Keratinocyte (primary cell): ENCODE results near the gene BRAT1. TPM values are rescaled to one million over a fixed set of nuclear protein-coding genes. Genes with fewer than 3 reads are reported as not detected.

Experiments
- DNase-seq: peaks from one replicate; pipeline ENCODE4 v3.0.0-alpha.2; 2011; ENCODE audit warnings: low read depth, missing footprints, low spot score
- FAIRE-seq: peaks from 2 replicates; lab custom pipeline; 2011; peaks lifted over from hg19 to GRCh38; lab: Jason Lieb, UNC
- H2AFZ ChIP-seq: 2 replicates; pipeline ENCODE4 v1.6.0; 2012; ENCODE audit warnings: low read length, control low read depth, inconsistent platforms; ENCODE audit not compliant: control insufficient read depth
- H3K27ac ChIP-seq: 2 replicates; pipeline ENCODE4 v1.5.1; 2011; ENCODE audit warnings: low read length; ENCODE audit not compliant: control insufficient read depth, insufficient read depth
- H3K27me3 ChIP-seq: 3 replicates; pipeline ENCODE4 v1.6.0; 2011; ENCODE audit warnings: low read length; ENCODE audit not compliant: control insufficient read depth, insufficient read depth; ENCODE audit errors: extremely low read depth
- H3K36me3 ChIP-seq, 2 experiments: 2 replicates in 1 of 2; 3 replicates in 1 of 2; pipeline ENCODE4 v1.5.1; 2011; ENCODE audit warnings: low read length in 2 of 2, mild to moderate bottlenecking in 1 of 2; ENCODE audit not compliant: control insufficient read depth in 2 of 2, insufficient read depth in 2 of 2; ENCODE audit errors: extremely low read depth in 1 of 2
- H3K4me1 ChIP-seq: 3 replicates; pipeline ENCODE4 v1.5.1; 2011; ENCODE audit warnings: low read length; ENCODE audit not compliant: control insufficient read depth, insufficient read depth; ENCODE audit errors: extremely low read depth
- H3K4me2 ChIP-seq: 3 replicates; pipeline ENCODE4 v1.6.0; 2011; ENCODE audit warnings: low read depth, low read length; ENCODE audit not compliant: control insufficient read depth, insufficient read depth; ENCODE audit errors: extremely low read depth
- H3K4me3 ChIP-seq, 3 experiments: fragments of 200-600 bp in 1 of 3; sonication (generic) in 1 of 3; 2 replicates in 2 of 3; 3 replicates in 1 of 3; pipeline ENCODE4 v1.5.1; 2011 to 2016; ENCODE audit warnings: low read length in 3 of 3, mild to moderate bottlenecking in 3 of 3, control low read depth in 2 of 3, inconsistent platforms in 1 of 3, low read depth in 1 of 3, mixed read lengths in 1 of 3, mixed run types in 1 of 3, moderate library complexity in 1 of 3; ENCODE audit not compliant: control insufficient read depth in 2 of 3, insufficient read depth in 2 of 3; ENCODE audit errors: extremely low read depth in 1 of 3
- H3K79me2 ChIP-seq: 2 replicates; pipeline ENCODE4 v1.6.0; 2012; ENCODE audit warnings: low read length; ENCODE audit not compliant: control insufficient read depth, insufficient read depth
- H3K9ac ChIP-seq: 3 replicates; pipeline ENCODE4 v1.6.0; 2011; ENCODE audit warnings: low read length; ENCODE audit not compliant: control insufficient read depth, insufficient read depth; ENCODE audit errors: extremely low read depth
- H3K9me1 ChIP-seq: 3 replicates; pipeline ENCODE4 v1.6.0; 2011; ENCODE audit warnings: low read length; ENCODE audit not compliant: control insufficient read depth, insufficient read depth; ENCODE audit errors: extremely low read depth
- H3K9me3 ChIP-seq: 2 replicates; pipeline ENCODE4 v1.5.1; 2012; ENCODE audit warnings: low read depth, low read length; ENCODE audit not compliant: control insufficient read depth
- H4K20me1 ChIP-seq: 3 replicates; pipeline ENCODE4 v1.6.0; 2011; ENCODE audit warnings: low read length; ENCODE audit not compliant: control insufficient read depth, insufficient read depth; ENCODE audit errors: extremely low read depth
- EZH2 ChIP-seq: IDR thresholded peaks from one replicate; pipeline ENCODE4 v1.6.1; 2012; ENCODE audit warnings: inconsistent platforms, mild to moderate bottlenecking, low read length, moderate library complexity
- dilution Hi-C: fragments of 300-500 bp; cut with MboI; formaldehyde crosslinking; loops from one replicate; pipeline ENCODE4 v1.7.0; 2020; ENCODE audit warnings: low sequenced_read_pairs; ENCODE audit not compliant: extremely low pct_ligation_motif_present
- polyA plus RNA-seq, 5 experiments: library from polyadenylated mRNA; depleted of rRNA in 3 of 5; stranded (reverse) in 3 of 5; stranded (forward) in 1 of 5; unstranded in 1 of 5; fragments of >200 nt; gene quantifications; 1 replicate in 1 of 5; 2 replicates in 3 of 5; 3 replicates in 1 of 5; pipeline versions ENCODE4 v1.2.1 to v1.2.3, GENCODE V29; 2011 to 2012; ENCODE audit warnings: missing spikeins in 2 of 5, low read depth in 1 of 5, low replicate concordance in 1 of 5
- TF ChIP-seq, protein P1 (sequence below), 3 experiments: IDR thresholded peaks in 1 of 3; conservative IDR thresholded peaks in 1 of 3; optimal IDR thresholded peaks in 1 of 3; 2 replicates in 2 of 3; 3 replicates in 1 of 3; pipeline versions ENCODE3 to v1.5.1; 2011; ENCODE audit warnings: low read length in 3 of 3, mild to moderate bottlenecking in 3 of 3, moderate library complexity in 2 of 3, control low read depth in 1 of 3, inconsistent platforms in 1 of 3; ENCODE audit not compliant: insufficient read depth in 2 of 3; ENCODE audit errors: extremely low read depth in 1 of 3

The BRAT1 gene
- polyA plus RNA-seq, 1 donor (not counting 4 experiments of a cell fraction or from before 2014, with no cell fraction given), result 6.4 TPM

GRCh38 chr7:2518737-2519118 is 36.6 kb downstream of the BRAT1 start:
- dilution Hi-C loops, result no loop called here
- Histone ChIP-seq H3K9me3 (no peaks in the 10 kb centered on the region), H3K4me2 (peak overlapping the region; percentile 77), H3K4me1 (peaks cover 45% of the 10 kb centered on the region), H4K20me1 (peaks cover 3% of the 10 kb centered on the region), H2AFZ (no peak overlapping the region), H3K27ac (no peak overlapping the region), H3K9me1 (peaks cover 3% of the 10 kb centered on the region), H3K36me3 (no peaks in the 10 kb centered on the region), H3K27me3 (peaks cover 3% of the 10 kb centered on the region), H3K9ac (peak overlapping the region; percentile 37), H3K79me2 (peaks cover 20% of the 10 kb centered on the region), H3K4me3 (peak overlapping the region in 1 of 3 experiments; percentile 60)
- no peak for FAIRE-seq
- no peak for TF ChIP-seq EZH2
- TF ChIP-seq, protein P1, sequence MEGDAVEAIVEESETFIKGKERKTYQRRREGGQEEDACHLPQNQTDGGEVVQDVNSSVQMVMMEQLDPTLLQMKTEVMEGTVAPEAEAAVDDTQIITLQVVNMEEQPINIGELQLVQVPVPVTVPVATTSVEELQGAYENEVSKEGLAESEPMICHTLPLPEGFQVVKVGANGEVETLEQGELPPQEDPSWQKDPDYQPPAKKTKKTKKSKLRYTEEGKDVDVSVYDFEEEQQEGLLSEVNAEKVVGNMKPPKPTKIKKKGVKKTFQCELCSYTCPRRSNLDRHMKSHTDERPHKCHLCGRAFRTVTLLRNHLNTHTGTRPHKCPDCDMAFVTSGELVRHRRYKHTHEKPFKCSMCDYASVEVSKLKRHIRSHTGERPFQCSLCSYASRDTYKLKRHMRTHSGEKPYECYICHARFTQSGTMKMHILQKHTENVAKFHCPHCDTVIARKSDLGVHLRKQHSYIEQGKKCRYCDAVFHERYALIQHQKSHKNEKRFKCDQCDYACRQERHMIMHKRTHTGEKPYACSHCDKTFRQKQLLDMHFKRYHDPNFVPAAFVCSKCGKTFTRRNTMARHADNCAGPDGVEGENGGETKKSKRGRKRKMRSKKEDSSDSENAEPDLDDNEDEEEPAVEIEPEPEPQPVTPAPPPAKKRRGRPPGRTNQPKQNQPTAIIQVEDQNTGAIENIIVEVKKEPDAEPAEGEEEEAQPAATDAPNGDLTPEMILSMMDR (optimal IDR thresholded peaks at IDR 0.05 in 1 of 3, IDR thresholded peaks at IDR 0.05 in 1 of 3, conservative IDR thresholded peaks at IDR 0.05 in 1 of 3; ENCODE audit: extremely low read depth in 1 of 3, insufficient read depth in 2 of 3, low read length in 3 of 3), result no peak
- no peak for DNase-seq

- Histone ChIP-seq H3K79me2 (peaks cover 20% of the 10 kb centered on the region), H3K4me3 (no peak overlapping the region), H3K27ac (no peak overlapping the region), H3K9me1 (peaks cover 3% of the 10 kb centered on the region), H3K9me3 (no peaks in the 10 kb centered on the region), H3K27me3 (peaks cover 3% of the 10 kb centered on the region), H4K20me1 (peaks cover 3% of the 10 kb centered on the region), H3K36me3 (no peaks in the 10 kb centered on the region), H2AFZ (no peak overlapping the region), H3K4me2 (peak overlapping the region; percentile 35), H3K9ac (no peak overlapping the region), H3K4me1 (peaks cover 40% of the 10 kb centered on the region)
- DNase-seq, result no peak
- TF ChIP-seq, protein P1 (optimal IDR thresholded peaks at IDR 0.05 in 1 of 3, IDR thresholded peaks at IDR 0.05 in 1 of 3, conservative IDR thresholded peaks at IDR 0.05 in 1 of 3; ENCODE audit: extremely low read depth in 1 of 3, insufficient read depth in 2 of 3, low read length in 3 of 3), result no peak
- TF ChIP-seq EZH2, result no peak
- no peak for FAIRE-seq
- dilution Hi-C loops, result no loop called here
Observed at GRCh38 chr7:2517678-2518507, 37.4 kb downstream of the BRAT1 start.
